ENCODE results near the gene TMEM237. TPM values are rescaled to one million over a fixed set of nuclear protein-coding genes. Genes with fewer than 3 reads are reported as not detected.

TMEM237 gene
- total RNA-seq, 2 experiments from 2014 or later = 26.8 to 29.2 TPM

DNA sequence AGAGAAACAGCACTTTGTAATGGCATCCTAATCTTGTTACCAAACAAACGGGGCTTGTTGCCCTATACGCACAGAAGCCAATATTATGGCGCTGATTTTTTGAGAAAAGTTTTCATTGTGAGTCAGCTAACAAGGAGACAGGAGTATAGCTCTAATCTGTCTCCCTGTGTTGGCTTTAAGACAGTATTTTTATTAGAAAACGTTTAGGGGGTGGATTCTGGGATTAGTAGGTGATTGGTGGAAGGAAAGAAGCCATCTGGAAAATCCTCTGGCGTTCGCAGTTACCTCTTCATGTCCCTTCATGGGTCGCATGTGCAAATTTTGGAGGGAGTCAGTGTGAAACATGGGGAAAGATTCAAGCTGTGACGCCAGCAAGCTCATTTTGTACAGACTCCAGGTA lies 698 bp upstream of the TMEM237 start:
- H3K9me3 ChIP-seq (ENCODE audit: low read length) = no peaks in the 10 kb centered on the region
- ChIA-PET CTCF (ENCODE audit: unreplicated experiment) (no interaction called here), POLR2A (interaction anchor here (1.2 to 1.6 kb wide), 2 partner anchors 9 to 136 kb away, joined by 5 read pairs; partner anchors contain the start of gene ALS2)
- intact Hi-C loops (cut with micrococcal nuclease; ENCODE audit: unreplicated experiment) = loop anchor here (5.0 kb wide), 1 partner anchor 382 kb away; the partner anchor contains the start of gene CASP8
- peak overlapping the region; percentile 72 for H3K4me2 ChIP-seq (ENCODE audit: low read length)
- H3K27ac ChIP-seq (ENCODE audit: low read depth, low read length, poor library complexity, severe bottlenecking) = no peak overlapping the region
- H3K9me2 ChIP-seq (ENCODE audit: insufficient read depth, low read length) = no peaks in the 10 kb centered on the region
- peak overlapping the region; percentile 85 for H2AFZ ChIP-seq (ENCODE audit: low read length)
- TF ChIP-seq EZH2phosphoT487 (IDR thresholded peaks at IDR 0.05; ENCODE audit: borderline replicate concordance, low read depth, low read length) = no peak
- H3K4me3 ChIP-seq (ENCODE audit: low read depth, low read length, poor library complexity, severe bottlenecking) = peak overlapping the region; percentile 97
- TSS peak; percentile 79 for BruUV-seq (replicated peaks)
- H3K4me1 ChIP-seq (ENCODE audit: insufficient read depth, low read length, poor library complexity, severe bottlenecking) = peaks cover 22% of the 10 kb centered on the region
- no peaks in the 10 kb centered on the region for H4K20me1 ChIP-seq (ENCODE audit: insufficient read depth, low read length)
- H3K79me2 ChIP-seq (ENCODE audit: insufficient read depth, low read depth, low read length) = peaks cover 26% of the 10 kb centered on the region
- no peak for DNase-seq (ENCODE audit: low spot score)
- H3K36me3 ChIP-seq (ENCODE audit: insufficient read depth, low read length) = 0 out of 2 replicates have a peak, but pooled peaks cover 3% of the 10 kb centered on the region

DNA sequence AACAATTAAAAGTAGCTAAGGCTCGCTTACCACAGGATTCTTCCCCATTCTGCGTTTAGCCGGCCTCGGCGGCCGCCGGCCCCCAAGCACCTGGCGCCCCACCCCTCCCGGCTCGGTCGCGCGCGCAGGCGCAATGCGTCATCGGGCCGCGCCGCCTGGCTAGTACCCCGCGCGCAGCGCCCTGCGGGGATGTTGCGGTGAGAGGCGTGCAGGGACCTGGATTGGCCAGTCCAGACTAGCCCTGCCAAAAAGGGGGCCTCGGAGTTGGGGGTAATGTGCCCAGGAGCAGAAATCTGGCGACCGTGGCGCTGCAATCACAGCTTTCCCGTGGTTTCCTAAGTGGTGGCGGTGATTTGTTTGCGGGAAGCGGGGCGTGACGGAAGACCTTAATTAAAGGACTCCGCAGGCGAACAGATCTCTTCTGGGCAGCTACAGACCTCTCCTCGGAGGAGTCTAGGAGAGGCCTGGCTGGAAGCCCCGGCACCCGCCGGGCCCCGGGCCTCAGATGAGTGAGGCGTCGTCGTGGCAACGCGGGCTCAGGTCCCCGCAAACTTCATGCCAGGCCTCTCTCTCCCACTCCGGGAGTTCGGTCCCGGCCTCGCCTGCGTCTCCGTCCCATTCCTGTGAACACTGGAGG lies 606 bp downstream of the TMEM237 start:
- Histone ChIP-seq H3K9me3 (ENCODE audit: low read length) (no peaks in the 10 kb centered on the region), H3K9me2 (ENCODE audit: insufficient read depth, low read length) (no peaks in the 10 kb centered on the region), H3K4me2 (ENCODE audit: low read length) (peak overlapping the region; percentile 72), H3K36me3 (ENCODE audit: insufficient read depth, low read length) (peaks cover 16% of the 10 kb centered on the region), H2AFZ (ENCODE audit: low read length) (peak overlapping the region; percentile 85), H4K20me1 (ENCODE audit: insufficient read depth, low read length) (no peaks in the 10 kb centered on the region), H3K4me3 (ENCODE audit: low read depth, low read length, poor library complexity, severe bottlenecking) (peak overlapping the region; percentile 97), H3K27ac (ENCODE audit: low read depth, low read length, poor library complexity, severe bottlenecking) (peak overlapping the region; percentile 75), H3K79me2 (ENCODE audit: insufficient read depth, low read depth, low read length) (peaks cover 26% of the 10 kb centered on the region), H3K4me1 (ENCODE audit: insufficient read depth, low read length, poor library complexity, severe bottlenecking) (peaks cover 22% of the 10 kb centered on the region)
- ChIA-PET POLR2A (interaction anchor here (0.6 to 1.6 kb wide), 13 partner anchors 8 to 455 kb away, joined by 3 to 12 read pairs (median 4); partner anchors contain the start of genes ALS2, STRADB and TRAK2), CTCF (ENCODE audit: unreplicated experiment) (interaction anchor here (0.6 kb wide), 1 partner anchor 1371 kb away, joined by 3 read pairs; no protein-coding TSS in a partner anchor)
- TF ChIP-seq, protein P1, sequence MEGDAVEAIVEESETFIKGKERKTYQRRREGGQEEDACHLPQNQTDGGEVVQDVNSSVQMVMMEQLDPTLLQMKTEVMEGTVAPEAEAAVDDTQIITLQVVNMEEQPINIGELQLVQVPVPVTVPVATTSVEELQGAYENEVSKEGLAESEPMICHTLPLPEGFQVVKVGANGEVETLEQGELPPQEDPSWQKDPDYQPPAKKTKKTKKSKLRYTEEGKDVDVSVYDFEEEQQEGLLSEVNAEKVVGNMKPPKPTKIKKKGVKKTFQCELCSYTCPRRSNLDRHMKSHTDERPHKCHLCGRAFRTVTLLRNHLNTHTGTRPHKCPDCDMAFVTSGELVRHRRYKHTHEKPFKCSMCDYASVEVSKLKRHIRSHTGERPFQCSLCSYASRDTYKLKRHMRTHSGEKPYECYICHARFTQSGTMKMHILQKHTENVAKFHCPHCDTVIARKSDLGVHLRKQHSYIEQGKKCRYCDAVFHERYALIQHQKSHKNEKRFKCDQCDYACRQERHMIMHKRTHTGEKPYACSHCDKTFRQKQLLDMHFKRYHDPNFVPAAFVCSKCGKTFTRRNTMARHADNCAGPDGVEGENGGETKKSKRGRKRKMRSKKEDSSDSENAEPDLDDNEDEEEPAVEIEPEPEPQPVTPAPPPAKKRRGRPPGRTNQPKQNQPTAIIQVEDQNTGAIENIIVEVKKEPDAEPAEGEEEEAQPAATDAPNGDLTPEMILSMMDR (conservative IDR thresholded peaks at IDR 0.05; ENCODE audit: low read length) = no peak
- no peak for TF ChIP-seq EZH2phosphoT487 (IDR thresholded peaks at IDR 0.05; ENCODE audit: borderline replicate concordance, low read depth, low read length)
- peak; percentile 88 for DNase-seq (ENCODE audit: low spot score)
- no TSS peak for BruUV-seq (replicated peaks)
- intact Hi-C loops (cut with micrococcal nuclease; ENCODE audit: unreplicated experiment) = loop anchor here (2.0 to 5.0 kb wide), 3 partner anchors 192 to 410 kb away; partner anchors contain the start of genes CASP8, STRADB and TRAK2

DNA sequence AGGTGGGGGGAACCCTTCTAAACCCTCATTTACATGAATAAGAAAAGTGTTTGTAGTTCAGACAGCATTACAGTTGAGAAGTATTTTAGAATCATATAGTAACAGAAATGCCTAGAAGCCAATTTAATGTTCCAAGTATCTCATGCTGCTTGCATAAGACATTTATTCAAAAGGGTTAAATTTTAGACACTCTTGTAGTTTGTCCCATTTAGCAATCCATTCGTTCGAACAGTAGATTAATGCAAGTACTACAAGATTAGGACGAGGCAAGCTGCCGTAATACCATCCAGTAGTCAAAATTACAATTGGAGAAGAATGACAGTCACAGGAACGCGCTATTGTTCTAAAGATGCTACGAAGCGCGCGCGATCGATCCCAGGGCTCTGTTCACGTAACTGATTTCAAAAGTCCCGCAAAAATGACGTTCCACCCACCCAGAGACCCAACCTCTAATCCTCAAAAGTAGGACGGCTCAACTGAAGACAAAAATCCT lies 1.2 kb downstream of the TMEM237 start:
- no peak for TF ChIP-seq EZH2phosphoT487 (IDR thresholded peaks at IDR 0.05; ENCODE audit: borderline replicate concordance, low read depth, low read length)
- TF ChIP-seq, protein P1 (conservative IDR thresholded peaks at IDR 0.05; ENCODE audit: low read length) = no peak
- intact Hi-C loops (cut with micrococcal nuclease; ENCODE audit: unreplicated experiment) = loop anchor here (2.0 to 5.0 kb wide), 3 partner anchors 191 to 409 kb away; partner anchors contain the start of genes CASP8, STRADB and TRAK2
- CTCF ChIA-PET (ENCODE audit: unreplicated experiment) = no interaction called here
- Histone ChIP-seq H3K9me2 (ENCODE audit: insufficient read depth, low read length) (no peaks in the 10 kb centered on the region), H3K36me3 (ENCODE audit: insufficient read depth, low read length) (peaks cover 19% of the 10 kb centered on the region), H3K9me3 (ENCODE audit: low read length) (no peaks in the 10 kb centered on the region), H2AFZ (ENCODE audit: low read length) (peak overlapping the region; percentile 85), H3K4me2 (ENCODE audit: low read length) (peak overlapping the region; percentile 72), H4K20me1 (ENCODE audit: insufficient read depth, low read length) (no peaks in the 10 kb centered on the region), H3K79me2 (ENCODE audit: insufficient read depth, low read depth, low read length) (peaks cover 26% of the 10 kb centered on the region), H3K27ac (ENCODE audit: low read depth, low read length, poor library complexity, severe bottlenecking) (peak overlapping the region; percentile 75), H3K4me1 (ENCODE audit: insufficient read depth, low read length, poor library complexity, severe bottlenecking) (peaks cover 22% of the 10 kb centered on the region), H3K4me3 (ENCODE audit: low read depth, low read length, poor library complexity, severe bottlenecking) (peak overlapping the region; percentile 97)
- TSS peak; percentile 88 for BruUV-seq (replicated peaks)
- POLR2A ChIA-PET = interaction anchor here (0.6 to 1.6 kb wide), 8 partner anchors 9 to 456 kb away, joined by 3 to 12 read pairs (median 4); partner anchors contain the start of genes ALS2, STRADB and TRAK2
- peak; percentile 5 for DNase-seq (ENCODE audit: low spot score)
